ENCODE measurements around the gene AHDC1.

AHDC1 gene

DNA sequence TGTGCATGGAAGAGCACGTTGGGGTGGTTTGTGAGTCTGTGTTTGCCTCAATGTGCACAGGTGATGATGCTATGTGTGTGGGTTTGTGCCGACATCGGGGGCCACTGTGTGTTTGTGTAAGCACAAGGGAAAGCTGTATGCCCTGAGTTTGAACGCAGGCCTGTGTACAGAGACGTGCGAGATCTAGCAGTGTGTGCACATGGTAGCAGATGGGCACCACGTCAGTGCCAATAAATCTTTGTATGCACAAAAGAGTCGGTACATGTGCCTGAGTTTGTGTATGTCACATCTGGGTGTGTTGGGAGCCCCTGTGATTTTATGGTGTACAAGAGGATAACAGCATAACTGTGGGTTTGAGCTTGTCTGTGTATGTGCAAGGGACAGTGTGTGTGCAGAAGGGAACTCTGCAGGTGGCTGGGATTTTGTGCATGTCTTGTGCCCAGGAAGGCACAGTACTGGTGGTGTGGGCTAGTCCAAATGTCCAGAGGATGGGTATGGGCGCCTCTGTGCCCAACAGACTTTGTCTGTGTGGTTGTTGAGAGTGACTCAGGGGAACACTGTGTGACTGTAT lies 82.0 kb downstream of the AHDC1 start:
- Mint-ChIP-seq H3K4me3 (peak overlapping the region; percentile 45 to 67 (median 57)), H3K36me3 (ENCODE audit: low read depth) (no peaks in the 10 kb centered on the region), H3K27ac (peak overlapping the region; percentile 94 to 99 (median 98)), H3K27me3 (ENCODE audit: low read depth) (no peaks in the 10 kb centered on the region), H3K4me1 (peaks cover 93% of the 10 kb centered on the region), H3K9me3 (no peaks in the 10 kb centered on the region)
- TF ChIP-seq CTCF (IDR thresholded peaks at IDR 0.05; ENCODE audit: unreplicated experiment in 3 of 3) = no peak

DNA sequence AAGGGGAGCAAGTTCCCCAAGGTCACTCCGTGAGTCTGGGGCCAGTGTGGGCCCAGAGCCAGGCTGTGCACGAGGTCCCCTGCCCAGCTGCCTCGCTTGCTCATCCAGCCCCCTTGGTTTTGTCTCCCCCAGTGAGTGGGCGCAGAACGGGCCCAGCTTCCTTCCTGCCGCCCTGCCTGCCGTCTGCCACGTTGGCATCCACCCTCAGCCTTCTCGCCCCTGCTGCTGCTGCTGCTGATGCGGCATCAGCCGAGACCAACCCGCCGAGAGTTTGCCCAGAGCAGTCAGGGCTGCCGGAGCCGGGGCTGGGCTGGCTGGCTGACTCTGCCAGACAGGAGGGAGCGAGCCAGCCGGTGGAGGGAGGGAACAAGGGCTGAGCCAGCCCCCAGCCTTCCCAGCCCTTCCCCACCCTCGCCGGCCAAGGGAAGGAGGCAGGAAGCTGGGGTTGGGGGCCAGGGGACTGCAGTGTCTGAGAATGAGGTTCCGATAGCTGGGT lies 82.6 kb downstream of the AHDC1 start:
- Mint-ChIP-seq H3K4me1 (peaks cover 93% of the 10 kb centered on the region), H3K4me3 (peak overlapping the region in 2 of 3 experiments; percentile 45 to 67), H3K9me3 (no peaks in the 10 kb centered on the region), H3K27me3 (ENCODE audit: low read depth) (no peaks in the 10 kb centered on the region), H3K27ac (peak overlapping the region; percentile 94 to 99 (median 98)), H3K36me3 (ENCODE audit: low read depth) (no peaks in the 10 kb centered on the region)
- no peak for TF ChIP-seq CTCF (IDR thresholded peaks at IDR 0.05; ENCODE audit: unreplicated experiment in 3 of 3)

DNA sequence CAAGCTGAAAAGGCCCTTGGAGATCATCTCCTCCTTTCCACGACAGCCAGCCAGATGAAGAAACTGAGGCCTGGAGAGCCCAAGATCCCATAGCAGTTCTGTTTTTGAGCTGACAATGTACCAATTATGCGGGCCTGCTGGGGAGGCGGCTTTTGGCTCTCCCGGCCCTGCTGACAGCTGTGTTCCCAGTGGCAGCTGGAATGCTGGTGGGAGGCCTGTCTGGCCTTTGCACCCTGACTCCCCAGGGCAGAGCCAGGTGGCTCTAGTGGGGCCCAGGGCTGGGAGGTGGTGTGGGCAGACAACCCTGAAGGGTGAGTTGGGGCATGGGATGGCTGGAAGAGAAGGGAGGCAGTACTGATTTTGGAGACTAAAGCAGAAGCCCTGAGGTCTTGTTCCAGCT lies 83.3 kb downstream of the AHDC1 start:
- Mint-ChIP-seq H3K4me3 (peak overlapping the region; percentile 10 to 55 (median 41)), H3K27me3 (ENCODE audit: low read depth) (no peaks in the 10 kb centered on the region), H3K4me1 (peaks cover 93% of the 10 kb centered on the region), H3K27ac (peak overlapping the region; percentile 94 to 99 (median 98)), H3K9me3 (no peaks in the 10 kb centered on the region), H3K36me3 (ENCODE audit: low read depth) (no peaks in the 10 kb centered on the region)
- no peak for TF ChIP-seq CTCF (IDR thresholded peaks at IDR 0.05; ENCODE audit: unreplicated experiment in 3 of 3)

DNA sequence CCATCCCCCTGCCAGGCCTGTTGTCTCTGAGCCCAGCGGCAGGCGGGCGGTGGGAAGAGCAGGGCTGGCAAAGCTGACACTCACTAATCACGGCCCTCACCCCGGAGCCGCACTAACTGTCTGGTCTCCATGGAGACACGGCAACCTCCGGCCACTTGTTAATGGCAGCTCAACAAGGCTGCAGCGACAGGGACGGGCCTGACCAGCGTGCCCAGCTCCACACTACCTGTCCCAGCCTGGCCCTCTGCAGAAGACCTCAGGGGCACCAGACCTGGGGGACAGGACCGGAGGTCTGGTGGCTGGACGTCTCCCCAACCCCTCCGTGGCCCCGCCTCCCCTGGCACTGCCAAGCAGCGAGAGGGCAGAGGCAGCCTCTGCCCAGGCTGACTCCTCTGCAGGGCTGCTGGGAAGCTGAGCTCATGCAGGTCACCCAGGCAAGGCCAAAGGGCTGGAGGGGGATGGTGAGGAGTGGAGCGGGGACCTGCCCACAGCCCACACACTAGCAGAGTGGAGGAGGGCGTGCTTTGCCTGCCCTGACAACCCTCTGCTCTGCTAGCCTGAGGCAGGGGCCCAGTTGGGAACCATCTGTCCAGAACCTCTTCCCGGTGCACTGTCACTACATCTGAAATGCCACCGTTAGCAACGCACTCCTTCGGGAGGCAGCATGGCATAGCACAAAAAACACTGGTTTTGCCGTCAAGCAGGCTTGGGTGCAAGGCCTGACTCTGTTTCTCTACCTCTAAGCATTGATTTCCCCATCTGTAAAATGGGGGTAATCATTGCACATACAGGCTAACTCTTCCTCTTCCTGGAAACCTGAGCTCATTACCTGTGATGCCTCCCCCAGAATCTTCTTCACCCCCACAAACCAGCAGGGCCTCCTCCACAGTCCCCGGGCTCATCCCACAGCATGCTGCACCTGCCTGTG lies 84.3 kb downstream of the AHDC1 start:
- Mint-ChIP-seq H3K9me3 (no peaks in the 10 kb centered on the region), H3K27ac (peak overlapping the region; percentile 94 to 99 (median 98)), H3K4me3 (peak overlapping the region in 1 of 3 experiments; percentile 41), H3K36me3 (ENCODE audit: low read depth) (no peaks in the 10 kb centered on the region), H3K27me3 (ENCODE audit: low read depth) (no peaks in the 10 kb centered on the region), H3K4me1 (peaks cover 89% of the 10 kb centered on the region)
- TF ChIP-seq CTCF (IDR thresholded peaks at IDR 0.05; ENCODE audit: unreplicated experiment in 3 of 3) = no peak

GRCh38 chr1:27518808-27519207 lies 85.1 kb downstream of the AHDC1 start:
- Mint-ChIP-seq H3K27ac (peak overlapping the region; percentile 85 to 98 (median 94)), H3K27me3 (ENCODE audit: low read depth) (no peaks in the 10 kb centered on the region), H3K4me1 (peaks cover 84% of the 10 kb centered on the region), H3K9me3 (no peaks in the 10 kb centered on the region), H3K36me3 (ENCODE audit: low read depth) (no peaks in the 10 kb centered on the region), H3K4me3 (no peak overlapping the region)
- no peak for TF ChIP-seq CTCF (IDR thresholded peaks at IDR 0.05; ENCODE audit: unreplicated experiment in 3 of 3)
